ENCODE data around the gene CWC15.
"Not testable (repeated sequence)": the region's sequence is repeated elsewhere in the genome, so short reads cannot be mapped to it uniquely, and the experiment has no call there.

CWC15 gene

DNA sequence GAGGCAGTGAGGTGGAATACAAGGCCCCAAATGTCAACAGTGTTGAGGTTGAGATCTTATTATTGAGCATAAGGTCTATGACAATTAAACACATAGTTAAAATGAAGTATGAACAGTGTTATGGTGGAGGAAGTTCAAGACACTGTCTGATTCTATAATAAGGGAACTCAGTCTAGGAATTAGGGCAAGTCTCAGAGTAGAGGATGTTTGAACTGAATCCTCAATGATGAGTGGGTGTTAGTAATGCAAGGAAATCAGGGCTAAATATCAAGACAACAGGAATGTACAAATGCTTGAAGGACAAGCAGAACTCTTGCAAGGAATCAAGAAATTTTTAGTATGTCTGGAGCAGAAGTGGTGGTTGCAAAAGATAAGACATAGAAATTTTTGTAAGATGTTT lies 53.0 kb downstream of the CWC15 start:
- no peaks in the 10 kb centered on the region for H3K79me2 ChIP-seq (ENCODE audit: low read length)
- H3K27ac ChIP-seq (ENCODE audit: low read length) = no peak overlapping the region
- no peak overlapping the region for H3K9ac ChIP-seq (ENCODE audit: low read length)
- H2AFZ ChIP-seq (ENCODE audit: low read depth, low read length) = no peak overlapping the region
- H3K36me3 ChIP-seq (replicated peaks; ENCODE audit: low read depth, low read length) = no peaks in the 10 kb centered on the region
- no peak overlapping the region for H3K4me2 ChIP-seq (ENCODE audit: low read length)
- H3K9me3 ChIP-seq (ENCODE audit: insufficient read depth, low read length) = no peaks in the 10 kb centered on the region
- no peak overlapping the region for H3K4me3 ChIP-seq (ENCODE audit: low read length)
- H3K4me1 ChIP-seq (ENCODE audit: low read length) = peaks cover 4% of the 10 kb centered on the region; the same call in 1 of the 2 replicates
- H3K27me3 ChIP-seq (ENCODE audit: low read depth, low read length) = no peaks in the 10 kb centered on the region
- no peaks in the 10 kb centered on the region for H4K20me1 ChIP-seq (ENCODE audit: insufficient read depth, low read length)
- no peak for TF ChIP-seq CTCF (IDR thresholded peaks at IDR 0.05; ENCODE audit: low read depth, low read length)
- TF ChIP-seq EZH2phosphoT487 (IDR thresholded peaks at IDR 0.05; ENCODE audit: low read depth) = no peak

GRCh38 chr11:94913718-94914394 lies 59.5 kb downstream of the CWC15 start:
- not testable (repeated sequence) for H3K27me3 ChIP-seq (ENCODE audit: low read depth, low read length); H3K4me2 ChIP-seq (ENCODE audit: low read length); H3K4me3 ChIP-seq (ENCODE audit: low read length); H2AFZ ChIP-seq (ENCODE audit: low read depth, low read length); H3K36me3 ChIP-seq (replicated peaks; ENCODE audit: low read depth, low read length); H3K4me1 ChIP-seq (ENCODE audit: low read length); H3K9ac ChIP-seq (ENCODE audit: low read length); H3K79me2 ChIP-seq (ENCODE audit: low read length); H3K27ac ChIP-seq (ENCODE audit: low read length); H4K20me1 ChIP-seq (ENCODE audit: insufficient read depth, low read length); H3K9me3 ChIP-seq (ENCODE audit: insufficient read depth, low read length)

DNA sequence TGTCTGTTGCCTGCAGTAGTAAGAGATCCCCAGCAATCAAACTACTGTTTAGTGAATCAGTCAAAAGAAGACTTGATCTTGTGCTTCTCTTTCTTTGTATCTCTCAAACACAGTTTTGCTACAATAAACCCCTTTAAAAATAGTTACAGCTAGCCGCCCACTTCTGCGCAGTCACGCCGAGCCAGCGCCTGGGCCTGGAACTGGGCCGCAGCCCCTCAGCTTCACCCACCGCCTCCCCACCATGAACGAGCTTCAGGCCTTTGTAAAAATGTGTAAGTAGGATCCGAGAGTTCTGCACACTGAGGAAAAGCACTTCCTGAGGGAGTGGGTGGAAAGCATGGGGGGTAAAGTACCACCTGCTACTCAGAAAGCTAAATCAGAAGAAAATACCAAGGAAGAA lies 60.5 kb downstream of the CWC15 start:
- Histone ChIP-seq H3K4me3 (ENCODE audit: low read length) (no peak overlapping the region), H3K4me1 (ENCODE audit: low read length) (no peaks in the 10 kb centered on the region), H3K9ac (ENCODE audit: low read length) (no peak overlapping the region), H3K4me2 (ENCODE audit: low read length) (no peak overlapping the region), H3K79me2 (ENCODE audit: low read length) (no peaks in the 10 kb centered on the region), H3K9me3 (ENCODE audit: insufficient read depth, low read length) (no peaks in the 10 kb centered on the region), H2AFZ (ENCODE audit: low read depth, low read length) (no peak overlapping the region), H3K36me3 (replicated peaks; ENCODE audit: low read depth, low read length) (no peaks in the 10 kb centered on the region), H3K27ac (ENCODE audit: low read length) (no peak overlapping the region), H3K27me3 (ENCODE audit: low read depth, low read length) (no peaks in the 10 kb centered on the region), H4K20me1 (ENCODE audit: insufficient read depth, low read length) (no peaks in the 10 kb centered on the region)
- no peak for TF ChIP-seq EZH2phosphoT487 (IDR thresholded peaks at IDR 0.05; ENCODE audit: low read depth)
- TF ChIP-seq CTCF (IDR thresholded peaks at IDR 0.05; ENCODE audit: low read depth, low read length) = no peak

Data from OCI-LY3 (cell line).